C4-2B (cell line): ENCODE measurements around the gene TMEM179.

Experiments
- CTCF ChIP-seq: fragments of 450-650 bp; conservative IDR thresholded peaks from 2 replicates; pipeline ENCODE4 v1.5.1; 2017; ENCODE audit warnings: mild to moderate bottlenecking
- ZFX ChIP-seq: fragments of 450-650 bp; IDR thresholded peaks from 2 replicates; pipeline ENCODE4 v1.6.1; 2017

- TF ChIP-seq CTCF, result no peak
- TF ChIP-seq ZFX, result no peak
Observed at GRCh38 chr14:104611881-104612280, 7.3 kb upstream of the TMEM179 start.
